ENCODE measurements around the gene COPS7A. TPM values are rescaled to one million over a fixed set of nuclear protein-coding genes. Genes with fewer than 3 reads are reported as not detected.

Gene COPS7A
- total and polyA plus RNA-seq, 7 donors, result 48.6 to 69.3 (median 52.5) TPM

DNA sequence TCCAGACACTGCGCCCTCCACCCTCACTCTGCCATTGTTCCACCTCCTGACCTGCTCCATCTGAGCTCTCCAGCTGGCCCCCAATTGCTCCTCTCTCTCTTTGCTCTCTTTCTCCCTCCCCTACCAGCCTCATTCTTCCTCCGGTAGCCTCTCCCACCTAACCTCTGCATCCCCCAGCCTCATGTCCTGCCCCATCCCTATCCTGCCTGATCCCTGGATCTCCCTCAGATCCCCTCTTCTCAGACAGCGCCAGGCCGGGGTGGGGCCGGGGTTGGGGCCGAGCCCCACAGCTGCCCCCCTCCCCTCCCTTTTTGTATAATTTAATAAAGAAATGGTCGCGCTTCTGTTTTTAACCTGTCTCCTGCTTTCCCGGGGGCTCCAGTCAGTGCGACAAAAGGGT, 46.8 kb downstream of the COPS7A start:
- Histone ChIP-seq H3K36me3 (peaks cover 0 to 23% (median 6%) of the 10 kb centered on the region in 4 donors), H3K4me1 (peaks cover 0 to 72% (median 69%) of the 10 kb centered on the region in 4 donors), H3K27ac (peak overlapping the region; percentile 93 to 99 (median 96)), H3K27me3 (no peaks in the 10 kb centered on the region), H3K4me3 (no peak overlapping the region), H3K9me3 (no peaks in the 10 kb centered on the region)
- intact Hi-C loops (cut with DNase I), result no loop called here
- 90 to 94% methylated on average over 10 of the region's 10 CpGs for WGBS, 2 donors
- DNase-seq, result no peak
- TF ChIP-seq POLR2AphosphoS5 (IDR thresholded peaks at IDR 0.05) (no peak), POLR2A (IDR thresholded peaks at IDR 0.05) (no peak), EP300 (IDR thresholded peaks at IDR 0.05) (no peak)
- TF ChIP-seq, protein P1, sequence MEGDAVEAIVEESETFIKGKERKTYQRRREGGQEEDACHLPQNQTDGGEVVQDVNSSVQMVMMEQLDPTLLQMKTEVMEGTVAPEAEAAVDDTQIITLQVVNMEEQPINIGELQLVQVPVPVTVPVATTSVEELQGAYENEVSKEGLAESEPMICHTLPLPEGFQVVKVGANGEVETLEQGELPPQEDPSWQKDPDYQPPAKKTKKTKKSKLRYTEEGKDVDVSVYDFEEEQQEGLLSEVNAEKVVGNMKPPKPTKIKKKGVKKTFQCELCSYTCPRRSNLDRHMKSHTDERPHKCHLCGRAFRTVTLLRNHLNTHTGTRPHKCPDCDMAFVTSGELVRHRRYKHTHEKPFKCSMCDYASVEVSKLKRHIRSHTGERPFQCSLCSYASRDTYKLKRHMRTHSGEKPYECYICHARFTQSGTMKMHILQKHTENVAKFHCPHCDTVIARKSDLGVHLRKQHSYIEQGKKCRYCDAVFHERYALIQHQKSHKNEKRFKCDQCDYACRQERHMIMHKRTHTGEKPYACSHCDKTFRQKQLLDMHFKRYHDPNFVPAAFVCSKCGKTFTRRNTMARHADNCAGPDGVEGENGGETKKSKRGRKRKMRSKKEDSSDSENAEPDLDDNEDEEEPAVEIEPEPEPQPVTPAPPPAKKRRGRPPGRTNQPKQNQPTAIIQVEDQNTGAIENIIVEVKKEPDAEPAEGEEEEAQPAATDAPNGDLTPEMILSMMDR (IDR thresholded peaks at IDR 0.05), result no peak

DNA sequence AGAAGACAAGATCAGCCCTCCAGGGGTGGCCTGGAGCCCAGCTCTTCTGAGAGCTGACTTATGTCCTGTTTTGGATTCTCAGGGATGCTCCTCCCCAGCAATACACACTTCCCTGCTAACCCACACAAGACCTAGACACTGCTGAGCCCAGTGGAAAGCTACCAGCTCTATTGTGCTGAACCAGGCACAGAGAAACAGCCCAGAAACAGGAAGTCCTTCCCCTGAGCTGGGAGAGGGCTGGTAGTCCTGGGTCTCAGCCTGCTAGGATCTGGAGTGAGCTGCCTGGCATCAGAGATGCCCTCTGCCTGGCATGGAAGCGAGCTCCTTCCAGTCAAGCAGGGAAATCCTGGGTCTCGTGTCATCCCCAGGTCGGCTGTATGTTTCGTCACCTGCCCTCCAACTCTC, 47.2 kb downstream of the COPS7A start:
- intact Hi-C loops (cut with DNase I), result no loop called here
- DNase-seq, result peak; percentile 85
- WGBS, 2 donors, result 91 to 93% methylated on average over 4 of the region's 4 CpGs
- Histone ChIP-seq H3K27me3 (no peaks in the 10 kb centered on the region), H3K27ac (peak overlapping the region; percentile 93 to 99 (median 96)), H3K4me3 (no peak overlapping the region), H3K36me3 (peaks cover 0 to 23% (median 6%) of the 10 kb centered on the region in 4 donors), H3K9me3 (no peaks in the 10 kb centered on the region), H3K4me1 (peaks cover 0 to 68% (median 66%) of the 10 kb centered on the region in 4 donors)
- peak in 1 of 4 donors; percentile 17 for TF ChIP-seq POLR2AphosphoS5 (IDR thresholded peaks at IDR 0.05)
- no peak for TF ChIP-seq POLR2A (IDR thresholded peaks at IDR 0.05)

DNA sequence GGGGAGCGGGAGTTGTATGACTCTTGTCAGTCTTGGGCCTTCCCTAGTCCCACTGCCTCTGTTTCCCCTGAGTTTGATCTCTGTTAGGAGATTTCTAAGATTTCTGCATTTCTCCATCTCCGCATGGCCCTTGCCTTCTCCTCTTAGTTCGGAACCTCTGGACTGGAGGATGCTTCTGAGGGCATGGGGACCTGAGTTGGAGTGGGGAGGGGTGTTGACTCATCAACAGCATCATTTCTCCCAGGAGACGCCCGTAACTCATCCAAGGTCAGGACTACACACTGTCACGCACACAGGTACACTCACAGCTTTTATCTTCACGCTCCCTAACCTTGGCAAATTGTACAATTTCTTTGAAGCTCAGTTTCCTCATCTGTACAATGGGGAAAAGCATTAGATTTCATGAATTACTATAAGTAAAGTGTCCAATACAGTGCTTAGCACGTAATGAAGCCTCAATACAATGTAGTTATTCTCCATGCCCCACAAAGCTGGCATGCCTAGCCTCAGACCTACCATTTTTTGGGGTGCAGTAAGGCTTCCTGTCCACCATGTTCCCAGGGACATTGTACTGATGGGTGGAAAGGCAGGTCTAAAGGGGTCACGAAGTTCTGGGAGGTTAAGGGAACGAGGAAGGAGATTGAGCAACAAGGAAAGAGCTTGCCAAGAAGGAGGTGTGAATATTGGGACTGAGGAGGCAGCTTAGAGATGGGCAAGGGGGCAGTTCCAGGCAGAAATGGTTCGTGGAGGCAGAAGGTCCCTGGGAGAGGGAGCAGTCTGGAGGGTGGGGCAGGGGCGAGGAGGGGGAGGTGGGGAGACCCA, 47.9 kb downstream of the COPS7A start:
- no peak for DNase-seq
- 78 to 81% methylated on average over 12 of the region's 12 CpGs for WGBS, 2 donors
- peak overlapping the region in 3 of 4 donors; percentile 10 to 45 (median 36) for H3K4me3 ChIP-seq
- intact Hi-C loops (cut with DNase I), result no loop called here
- H3K27me3 ChIP-seq, result no peaks in the 10 kb centered on the region
- peaks cover 0 to 68% (median 66%) of the 10 kb centered on the region in 4 donors for H3K4me1 ChIP-seq
- no peaks in the 10 kb centered on the region for H3K9me3 ChIP-seq
- H3K27ac ChIP-seq, result peak overlapping the region; percentile 93 to 99 (median 96)
- no peak for TF ChIP-seq POLR2AphosphoS5 (IDR thresholded peaks at IDR 0.05)
- TF ChIP-seq POLR2A (IDR thresholded peaks at IDR 0.05), result no peak
- no peak for TF ChIP-seq EP300 (IDR thresholded peaks at IDR 0.05)
- TF ChIP-seq, protein P1 (IDR thresholded peaks at IDR 0.05), result no peak
- H3K36me3 ChIP-seq, result peaks cover 0 to 23% (median 6%) of the 10 kb centered on the region in 4 donors

DNA sequence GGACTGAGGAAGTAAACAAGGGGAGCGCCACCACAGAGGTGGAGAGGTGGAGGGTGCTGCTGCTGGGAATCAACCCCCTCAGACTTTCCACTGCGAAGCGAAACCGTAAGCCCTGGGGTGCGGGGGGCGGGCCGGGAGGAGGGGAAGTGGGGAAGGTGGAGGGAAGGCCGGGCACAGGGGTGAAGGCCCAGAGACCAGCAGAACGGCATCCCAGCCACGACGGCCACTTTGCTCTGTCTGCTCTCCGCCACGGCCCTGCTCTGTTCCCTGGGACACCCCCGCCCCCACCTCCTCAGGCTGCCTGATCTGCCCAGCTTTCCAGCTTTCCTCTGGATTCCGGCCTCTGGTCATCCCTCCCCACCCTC, 48.5 kb downstream of the COPS7A start, which contains the start of gene LAG3:
Gene LAG3 (plus strand): TSS at position 190 of the 365 bp plus-strand sequence. CDS start 333 bp downstream, outside the sequence.
- TF ChIP-seq EP300 (IDR thresholded peaks at IDR 0.05) (no peak), POLR2AphosphoS5 (IDR thresholded peaks at IDR 0.05) (no peak), POLR2A (IDR thresholded peaks at IDR 0.05) (no peak)
- TF ChIP-seq, protein P1 (IDR thresholded peaks at IDR 0.05), result no peak
- DNase-seq, result no peak
- Histone ChIP-seq H3K4me3 (peak within 1 kb of the TSS in 3 of 4 donors; percentile 36 to 45 (median 39)), H3K9me3 (no peaks in the 10 kb centered on the region), H3K27ac (peak within 1 kb of the TSS; percentile 93 to 99 (median 96)), H3K4me1 (peaks cover 0 to 69% (median 67%) of the 10 kb centered on the region in 4 donors), H3K36me3 (peaks cover 0 to 23% (median 6%) of the 10 kb centered on the region in 4 donors), H3K27me3 (no peaks in the 10 kb centered on the region)
- intact Hi-C loops (cut with DNase I), result no loop called here
- 44 to 79% methylated on average over 15 of the region's 15 CpGs for WGBS, 2 donors

All from sigmoid colon (tissue), 7 donors.